ENCODE data around the gene LDAH. TPM values are rescaled to one million over a fixed set of nuclear protein-coding genes. Genes with fewer than 3 reads are reported as not detected.

Gene LDAH
- total RNA-seq, 4 donors from 2014 or later, result 11.9 to 18.3 (median 14.0) TPM

DNA sequence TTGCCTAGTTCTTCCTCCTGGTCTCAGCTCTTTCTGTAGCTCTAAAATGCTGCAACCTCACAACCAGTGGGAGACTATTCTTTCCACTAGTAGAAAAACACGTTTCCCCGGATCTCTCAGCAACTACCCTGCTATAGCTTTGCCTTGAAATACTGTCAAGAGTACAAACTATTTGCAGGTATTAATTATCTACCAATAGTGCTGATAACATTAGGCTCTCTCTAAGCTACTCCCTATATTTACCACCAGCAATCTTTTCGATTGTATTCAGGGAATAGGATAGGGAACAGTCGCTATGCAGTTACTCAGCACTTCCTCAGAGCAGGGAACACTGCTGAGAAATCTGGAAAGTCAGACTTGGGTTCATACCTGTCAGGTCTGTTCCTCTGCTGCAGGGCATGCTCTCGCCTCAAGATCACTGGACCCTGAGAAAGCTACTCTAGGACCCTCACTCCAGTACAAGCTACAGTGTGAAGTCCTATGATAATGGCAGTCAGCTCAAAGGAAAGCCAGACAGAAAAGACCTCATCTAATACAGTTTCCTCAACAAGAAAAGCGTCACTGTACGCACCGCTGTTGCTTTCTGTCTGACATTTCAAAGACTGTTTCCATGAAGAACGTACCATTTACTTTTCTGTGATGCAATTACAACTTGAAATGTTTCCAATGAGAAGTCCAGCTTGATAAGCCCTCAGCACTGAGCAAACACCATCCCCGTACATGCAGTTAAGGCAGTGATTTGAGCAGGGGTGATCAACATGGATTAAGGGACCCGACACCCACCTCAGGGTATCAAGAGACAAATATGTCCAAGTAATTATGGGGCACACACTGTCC is 133.3 kb downstream of the LDAH start:
- TF ChIP-seq, protein P1, sequence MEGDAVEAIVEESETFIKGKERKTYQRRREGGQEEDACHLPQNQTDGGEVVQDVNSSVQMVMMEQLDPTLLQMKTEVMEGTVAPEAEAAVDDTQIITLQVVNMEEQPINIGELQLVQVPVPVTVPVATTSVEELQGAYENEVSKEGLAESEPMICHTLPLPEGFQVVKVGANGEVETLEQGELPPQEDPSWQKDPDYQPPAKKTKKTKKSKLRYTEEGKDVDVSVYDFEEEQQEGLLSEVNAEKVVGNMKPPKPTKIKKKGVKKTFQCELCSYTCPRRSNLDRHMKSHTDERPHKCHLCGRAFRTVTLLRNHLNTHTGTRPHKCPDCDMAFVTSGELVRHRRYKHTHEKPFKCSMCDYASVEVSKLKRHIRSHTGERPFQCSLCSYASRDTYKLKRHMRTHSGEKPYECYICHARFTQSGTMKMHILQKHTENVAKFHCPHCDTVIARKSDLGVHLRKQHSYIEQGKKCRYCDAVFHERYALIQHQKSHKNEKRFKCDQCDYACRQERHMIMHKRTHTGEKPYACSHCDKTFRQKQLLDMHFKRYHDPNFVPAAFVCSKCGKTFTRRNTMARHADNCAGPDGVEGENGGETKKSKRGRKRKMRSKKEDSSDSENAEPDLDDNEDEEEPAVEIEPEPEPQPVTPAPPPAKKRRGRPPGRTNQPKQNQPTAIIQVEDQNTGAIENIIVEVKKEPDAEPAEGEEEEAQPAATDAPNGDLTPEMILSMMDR (IDR thresholded peaks at IDR 0.05; ENCODE audit: low read depth), result no peak

DNA sequence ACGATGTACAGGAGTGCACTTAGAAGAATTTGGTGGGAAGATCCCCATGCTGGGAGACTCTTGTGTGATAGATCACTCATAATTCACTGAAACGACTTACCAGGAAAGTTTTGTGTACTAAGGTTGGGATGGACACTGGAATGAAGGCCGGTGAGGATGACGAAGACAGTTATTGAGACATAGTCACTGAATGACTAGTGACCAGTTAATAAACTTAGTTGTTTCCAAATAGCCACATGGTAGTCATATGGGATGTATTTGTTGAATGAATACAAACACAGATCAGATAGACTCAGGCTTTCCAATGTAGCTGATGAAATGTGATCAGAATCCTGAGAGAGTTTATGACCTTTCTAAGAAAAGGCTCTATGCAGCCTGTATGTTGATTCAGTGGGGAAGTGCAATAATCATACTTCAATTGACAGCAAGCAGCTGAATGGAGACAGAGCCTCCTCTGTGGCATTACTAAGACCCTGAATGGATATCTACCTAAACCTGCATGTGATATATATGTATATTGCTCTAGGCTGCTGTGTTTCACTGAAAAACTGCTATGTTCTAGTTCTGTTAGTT is 135.6 kb downstream of the LDAH start:
- TF ChIP-seq, protein P1 (IDR thresholded peaks at IDR 0.05; ENCODE audit: low read depth), result no peak

DNA sequence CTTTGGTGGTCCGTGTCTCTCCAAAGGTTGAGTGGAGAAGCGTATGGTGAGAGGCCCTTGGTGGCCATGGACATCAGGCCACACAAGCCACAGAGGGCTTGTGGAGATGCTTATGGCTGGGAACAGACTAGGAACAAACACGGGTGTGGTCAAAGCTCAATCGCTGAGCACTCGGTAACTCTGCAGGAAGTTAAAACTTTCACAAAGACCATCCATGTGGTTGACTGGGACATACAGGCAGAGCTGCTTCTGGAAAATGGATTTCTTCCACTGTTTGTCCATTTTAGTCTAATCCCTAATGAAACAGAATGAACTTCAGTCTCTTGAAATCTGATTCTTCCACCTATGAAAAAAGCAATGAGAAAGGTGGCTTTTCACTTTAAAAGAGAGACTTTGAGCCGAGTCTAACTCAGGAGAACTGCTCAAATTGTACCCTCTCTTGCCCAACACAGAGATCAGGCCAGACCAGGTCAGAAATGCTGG is 138.3 kb downstream of the LDAH start:
- TF ChIP-seq, protein P1 (IDR thresholded peaks at IDR 0.05; ENCODE audit: low read depth), result no peak

DNA sequence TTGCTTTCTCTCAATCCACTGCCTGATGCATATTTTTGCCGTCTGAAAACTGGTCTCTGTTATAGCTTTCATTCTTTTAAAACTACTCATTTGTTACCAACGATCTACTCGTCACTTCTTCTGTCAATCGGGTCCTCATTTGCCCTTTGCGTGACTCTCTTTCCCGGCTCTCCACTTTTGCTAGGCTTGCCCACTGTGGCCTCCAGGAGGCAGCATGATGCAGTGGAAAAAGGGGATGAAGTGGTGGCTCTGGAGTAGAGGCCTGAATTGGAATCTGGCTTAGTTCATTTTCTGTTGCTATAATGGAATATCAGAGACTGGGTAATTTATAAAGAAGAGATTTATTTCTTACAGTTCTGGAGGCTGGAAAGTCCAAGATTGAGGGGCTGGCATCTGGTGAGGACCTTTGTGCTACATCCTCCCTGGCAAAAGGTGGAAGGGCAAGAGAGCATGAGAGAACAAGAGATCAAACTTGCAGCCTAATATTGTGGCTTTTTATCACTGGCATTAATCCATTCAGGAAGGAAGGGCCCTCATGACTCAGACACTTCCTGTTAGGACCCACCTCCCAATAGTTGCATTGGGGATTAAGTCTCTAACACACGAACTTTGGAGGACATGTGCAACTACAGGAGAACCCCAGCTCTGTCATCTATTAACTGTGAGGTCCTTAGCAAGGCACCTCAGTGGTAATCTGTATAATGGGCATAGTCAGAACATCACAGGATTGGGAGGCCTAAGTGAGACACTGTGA is 140.6 kb downstream of the LDAH start:
- TF ChIP-seq, protein P1 (IDR thresholded peaks at IDR 0.05; ENCODE audit: low read depth), result no peak

DNA sequence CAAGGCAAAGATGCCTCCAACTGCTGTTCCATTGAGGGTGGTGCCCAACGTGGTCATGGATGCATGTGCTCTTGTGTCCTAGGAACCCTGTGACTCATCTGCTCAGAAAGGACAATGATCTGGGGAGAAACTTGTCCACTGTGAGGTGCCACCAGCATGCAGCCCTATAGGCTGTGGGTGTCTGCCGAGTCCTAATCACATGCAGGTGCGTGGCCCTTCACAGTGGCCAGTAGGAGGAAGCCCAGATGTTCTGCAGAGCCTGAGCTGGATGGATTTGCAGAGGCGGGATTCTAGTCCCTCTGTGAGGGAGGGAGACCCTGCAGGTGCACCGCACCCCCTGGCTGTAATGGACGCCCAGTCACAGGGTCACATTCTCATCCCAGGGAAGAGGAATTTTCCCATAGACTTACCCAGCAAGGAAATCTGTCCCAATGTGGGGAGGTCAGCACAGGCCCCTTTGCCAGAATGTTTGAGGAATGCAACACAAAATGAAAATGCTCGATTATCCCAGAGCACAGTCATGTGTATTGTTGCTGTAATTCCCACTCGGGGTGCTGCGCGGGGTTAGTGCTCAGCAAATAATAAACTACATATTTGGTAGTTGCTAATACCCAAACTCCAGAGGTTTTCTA is 142.0 kb downstream of the LDAH start:
- TF ChIP-seq, protein P1 (IDR thresholded peaks at IDR 0.05; ENCODE audit: low read depth), result no peak

DNA sequence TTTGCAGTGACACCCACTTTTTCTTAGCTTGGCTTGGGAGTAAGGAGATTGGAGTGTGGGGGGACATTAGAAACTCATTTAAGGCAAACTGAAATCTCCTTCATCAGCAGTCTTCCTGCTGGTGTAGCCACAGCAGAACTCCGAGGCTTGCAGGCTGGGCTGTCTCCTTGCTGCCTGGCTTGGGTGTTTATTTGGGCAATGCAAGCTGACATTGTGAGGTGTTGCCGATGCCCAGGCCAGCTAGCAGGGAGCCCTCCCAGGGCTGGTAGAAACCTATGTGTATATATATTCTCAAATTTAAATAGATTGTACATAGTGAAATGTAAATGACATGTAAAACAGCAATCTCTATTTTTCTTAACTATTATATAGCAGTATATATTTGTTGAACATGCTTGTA is 144.1 kb downstream of the LDAH start:
- TF ChIP-seq, protein P1 (IDR thresholded peaks at IDR 0.05; ENCODE audit: low read depth), result no peak

Measured in subcutaneous adipose tissue (tissue), 4 donors.